Measurements from ENCODE around the gene OR7G2. TPM values are rescaled to one million over a fixed set of nuclear protein-coding genes. Genes with fewer than 3 reads are reported as not detected.
"Not testable (repeated sequence)": the region's sequence is repeated elsewhere in the genome, so short reads cannot be mapped to it uniquely, and the experiment has no call there.

Gene OR7G2
- total RNA-seq, 2 experiments from 2014 or later: not detected

DNA sequence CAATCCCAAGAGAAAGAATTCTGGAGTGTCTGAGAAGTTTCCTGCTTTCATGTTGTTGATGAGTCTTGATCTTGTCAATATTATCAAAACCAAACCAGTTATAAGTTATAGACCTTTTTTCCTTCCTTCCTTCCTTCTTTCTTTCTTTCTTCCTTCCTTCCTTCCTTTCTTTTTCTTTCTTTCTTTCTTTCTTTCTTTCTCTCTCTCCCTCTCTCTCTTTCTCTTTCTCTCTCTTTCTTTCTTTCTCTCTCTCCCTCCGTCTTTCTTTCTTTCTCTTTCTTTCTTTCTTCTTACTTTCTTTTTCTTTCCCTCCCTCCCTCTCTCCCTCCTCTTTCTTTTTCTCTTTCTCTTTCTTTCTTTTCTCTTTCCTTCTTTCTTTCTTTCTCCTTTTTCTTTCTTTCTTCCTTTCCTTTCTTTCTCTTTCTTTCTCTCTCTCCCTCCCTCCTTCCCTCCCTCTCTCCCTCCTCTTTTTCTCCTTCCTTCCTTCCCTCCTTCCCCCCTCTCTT lies 19.7 kb upstream of the OR7G2 start, which contains the start of gene OR7G3:
TSS of gene OR7G3 (minus strand) at position 51 of the 506 bp plus-strand sequence. CDS start at position 51, 0 bp downstream.
- H3K9me3 Mint-ChIP-seq: no peaks in the 10 kb centered on the region
- H3K27me3 Mint-ChIP-seq: peaks cover 8% of the 10 kb centered on the region
- ATAC-seq (ENCODE audit: low read depth) (no peak), DNase-seq (no peak)
- H3K4me1 Mint-ChIP-seq: peaks cover 11% of the 10 kb centered on the region
- H3K36me3 Mint-ChIP-seq: no peaks in the 10 kb centered on the region
- H3K4me3 Mint-ChIP-seq: no peak within 1 kb of the TSS
- H3K27ac Mint-ChIP-seq: no peak within 1 kb of the TSS
- POLR2A ChIA-PET: no interaction called here

- Mint-ChIP-seq H3K36me3 (no peaks in the 10 kb centered on the region), H3K4me1 (no peaks in the 10 kb centered on the region), H3K9me3 (no peaks in the 10 kb centered on the region), H3K27ac (no peak overlapping the region), H3K4me3 (no peak overlapping the region), H3K27me3 (peaks cover 8% of the 10 kb centered on the region)
- no peak for DNase-seq
- ATAC-seq (ENCODE audit: low read depth): no peak
- POLR2A ChIA-PET: no interaction called here
These were observed 9.3 kb upstream of the OR7G2 start for GRCh38 chr19:9116547-9116946.

DNA sequence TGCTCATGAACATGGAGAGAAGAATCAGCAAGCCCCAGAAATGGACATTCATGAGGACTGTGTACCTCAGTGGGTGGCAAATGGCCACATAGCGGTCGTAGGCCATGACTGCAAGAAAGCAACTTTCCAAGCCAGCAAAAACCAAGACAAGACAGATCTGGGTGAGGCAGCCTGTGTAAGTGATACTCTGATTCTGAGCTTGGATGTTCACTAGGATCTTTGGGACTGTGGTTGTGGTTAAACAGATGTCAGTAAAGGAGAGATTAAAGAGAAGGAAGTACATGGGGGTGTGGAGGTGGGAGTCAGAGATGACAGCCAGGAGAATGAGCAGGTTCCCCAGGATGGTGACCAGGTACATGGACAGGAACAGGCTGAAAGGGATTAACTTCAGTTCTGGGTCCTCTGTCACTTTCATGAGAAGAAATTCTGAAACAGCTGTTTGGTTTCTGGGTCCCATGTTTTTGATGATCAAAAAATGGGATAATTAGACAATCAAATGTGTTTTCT lies 8.1 kb upstream of the OR7G2 start, which contains the start of gene OR7G1:
TSS of gene OR7G1 (minus strand) at position 457 of the 507 bp plus-strand sequence. CDS start at position 457, 0 bp downstream.
- no peak within 1 kb of the TSS for H3K27ac Mint-ChIP-seq
- no peak for ATAC-seq (ENCODE audit: low read depth)
- no peak within 1 kb of the TSS for H3K4me3 Mint-ChIP-seq
- H3K9me3 Mint-ChIP-seq: no peaks in the 10 kb centered on the region
- H3K36me3 Mint-ChIP-seq: no peaks in the 10 kb centered on the region
- peaks cover 7% of the 10 kb centered on the region for H3K27me3 Mint-ChIP-seq
- H3K4me1 Mint-ChIP-seq: no peaks in the 10 kb centered on the region
- no peak for DNase-seq
- POLR2A ChIA-PET: no interaction called here

DNA sequence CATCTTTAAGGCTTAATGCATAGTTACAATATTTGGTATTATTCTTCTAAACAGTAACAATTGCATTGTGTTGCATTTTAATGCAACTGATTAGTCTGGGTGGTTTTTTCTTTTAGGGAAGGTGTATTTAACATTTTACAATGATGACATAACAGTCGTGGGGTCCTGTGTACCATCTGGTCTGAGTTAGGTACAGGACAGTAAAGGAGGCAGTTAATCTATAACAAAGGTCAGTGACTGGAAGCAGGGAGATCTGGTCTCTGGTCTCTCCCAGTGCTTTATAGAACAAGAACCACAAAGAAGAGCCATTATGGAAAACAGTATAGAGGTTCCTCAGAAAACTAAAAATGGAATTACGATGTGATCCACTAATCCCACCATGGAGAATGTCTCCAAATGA lies 2.7 kb upstream of the OR7G2 start:
- ATAC-seq (ENCODE audit: low read depth): no peak
- DNase-seq: no peak
- Mint-ChIP-seq H3K9me3 (no peaks in the 10 kb centered on the region), H3K4me3 (no peak overlapping the region), H3K4me1 (no peaks in the 10 kb centered on the region), H3K27ac (no peak overlapping the region), H3K27me3 (peaks cover 2% of the 10 kb centered on the region), H3K36me3 (no peaks in the 10 kb centered on the region)
- POLR2A ChIA-PET: no interaction called here

- H3K4me3 Mint-ChIP-seq: no peak within 1 kb of the TSS
- POLR2A ChIA-PET: interaction anchor here (0.5 kb wide), 1 partner anchor 717 kb away, joined by 3 read pairs; no protein-coding TSS in a partner anchor
- H3K27me3 Mint-ChIP-seq: peaks cover 6% of the 10 kb centered on the region
- no peaks in the 10 kb centered on the region for H3K4me1 Mint-ChIP-seq
- ATAC-seq (ENCODE audit: low read depth): no peak
- H3K27ac Mint-ChIP-seq: no peak within 1 kb of the TSS
- no peaks in the 10 kb centered on the region for H3K36me3 Mint-ChIP-seq
- H3K9me3 Mint-ChIP-seq: peaks cover 1% of the 10 kb centered on the region
- DNase-seq: no peak
These were observed 20.5 kb downstream of the OR7G2 start, which contains the start of gene OR1M1 for GRCh38 chr19:9086761-9087160. TSS of gene OR1M1 (plus strand) at chr19:9087061. CDS start at chr19:9093245, 6,184 bp downstream.

DNA sequence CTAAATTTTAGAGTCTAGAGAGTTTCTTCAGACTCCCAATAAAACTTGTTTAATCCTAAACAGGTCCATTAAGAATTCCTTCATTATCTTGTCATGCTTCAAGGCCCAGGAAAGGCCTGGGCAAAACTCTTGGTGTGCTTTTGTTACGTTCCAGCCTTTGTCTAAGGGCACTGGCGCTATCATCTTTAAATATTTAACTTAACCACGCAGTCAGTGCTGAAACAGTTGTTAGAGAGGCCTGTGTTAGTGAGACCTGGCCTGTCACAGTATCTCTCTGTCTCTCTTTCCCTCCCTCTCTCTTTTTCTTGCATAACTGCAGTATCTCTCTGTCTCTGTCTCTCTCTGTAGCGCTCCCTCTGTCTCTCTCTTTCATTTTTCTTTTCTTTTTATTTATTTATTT lies 28.6 kb downstream of the OR7G2 start:
- H3K4me3 Mint-ChIP-seq: no peak overlapping the region
- no peaks in the 10 kb centered on the region for H3K36me3 Mint-ChIP-seq
- ATAC-seq (ENCODE audit: low read depth) (no peak), DNase-seq (no peak)
- peaks cover 2% of the 10 kb centered on the region for H3K27me3 Mint-ChIP-seq
- POLR2A ChIA-PET: no interaction called here
- no peak overlapping the region for H3K27ac Mint-ChIP-seq
- peaks cover 3% of the 10 kb centered on the region for H3K4me1 Mint-ChIP-seq
- no peaks in the 10 kb centered on the region for H3K9me3 Mint-ChIP-seq

DNA sequence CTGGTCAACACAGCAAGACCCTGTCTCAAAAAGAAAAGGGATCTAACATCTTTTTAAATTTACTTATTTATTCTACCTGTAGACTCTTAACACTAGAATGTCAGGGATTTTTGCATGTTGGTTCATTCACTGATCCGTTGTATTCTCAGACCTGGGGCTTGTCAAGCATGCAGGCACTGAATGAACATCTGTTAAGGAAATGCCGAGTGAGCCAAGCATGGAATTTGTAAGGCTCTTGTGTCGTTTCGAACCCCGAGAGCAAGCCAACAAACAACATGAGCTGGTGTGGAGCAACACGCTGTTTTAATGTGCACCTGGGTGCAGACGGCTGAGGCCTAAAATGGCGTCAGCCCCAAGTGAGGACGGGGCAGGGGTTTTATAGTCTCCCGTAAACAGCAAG lies 30.4 kb downstream of the OR7G2 start:
- no peak overlapping the region for H3K27ac Mint-ChIP-seq
- peaks cover 2% of the 10 kb centered on the region for H3K27me3 Mint-ChIP-seq
- H3K36me3 Mint-ChIP-seq: no peaks in the 10 kb centered on the region
- peaks cover 3% of the 10 kb centered on the region for H3K4me1 Mint-ChIP-seq
- ATAC-seq (ENCODE audit: low read depth): no peak
- DNase-seq: no peak
- no peaks in the 10 kb centered on the region for H3K9me3 Mint-ChIP-seq
- POLR2A ChIA-PET: no interaction called here
- H3K4me3 Mint-ChIP-seq: no peak overlapping the region

GRCh38 chr19:9075064-9075949 lies 32.0 kb downstream of the OR7G2 start:
- DNase-seq: no peak
- H3K9me3 Mint-ChIP-seq: no peaks in the 10 kb centered on the region
- peaks cover 3% of the 10 kb centered on the region for H3K4me1 Mint-ChIP-seq
- H3K4me3 Mint-ChIP-seq: no peak overlapping the region
- no peaks in the 10 kb centered on the region for H3K27me3 Mint-ChIP-seq
- no peak for ATAC-seq (ENCODE audit: low read depth)
- H3K36me3 Mint-ChIP-seq: no peaks in the 10 kb centered on the region
- POLR2A ChIA-PET: no interaction called here
- no peak overlapping the region for H3K27ac Mint-ChIP-seq

DNA sequence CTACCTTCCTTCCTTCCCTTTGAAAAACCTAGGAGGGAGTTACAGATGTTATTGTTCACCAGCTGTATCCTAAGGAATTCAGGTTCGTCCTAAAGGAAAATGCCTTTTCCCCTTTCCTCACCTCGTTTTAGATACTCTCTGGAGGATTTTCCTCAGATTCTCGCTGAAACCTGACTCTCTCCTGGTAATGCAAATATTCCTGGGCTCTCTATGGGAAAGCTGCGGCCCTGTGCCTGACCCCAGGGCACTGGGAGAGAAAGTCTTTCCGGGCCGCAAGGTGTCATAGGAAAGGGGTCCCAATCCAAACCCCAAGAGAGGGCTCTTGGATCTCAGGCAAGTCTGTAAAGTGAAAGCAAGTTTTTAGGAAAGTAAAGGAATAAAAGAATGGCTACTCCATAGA lies 33.5 kb downstream of the OR7G2 start:
- no peak for ATAC-seq (ENCODE audit: low read depth)
- Mint-ChIP-seq H3K9me3 (no peaks in the 10 kb centered on the region), H3K4me1 (no peaks in the 10 kb centered on the region)

DNA sequence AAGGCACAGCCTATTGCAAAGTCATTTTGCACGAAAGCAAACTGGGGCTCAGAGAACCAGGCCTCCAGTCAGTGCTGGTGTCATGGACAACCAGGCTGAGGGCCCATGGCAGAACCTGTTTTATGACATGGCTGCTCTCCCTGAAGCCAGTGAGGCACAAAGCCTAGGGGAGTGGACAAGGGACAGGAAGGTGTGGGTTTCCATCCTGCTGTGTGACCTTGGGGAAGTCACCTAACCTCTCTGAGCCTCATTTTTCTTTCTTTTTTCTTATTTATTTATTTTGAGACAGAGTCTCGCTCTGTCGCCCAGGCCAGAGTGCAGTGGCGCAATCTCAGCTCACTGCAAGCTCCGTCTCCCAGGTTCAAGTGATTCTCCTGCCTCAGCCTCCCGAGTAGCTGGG lies 35.6 kb downstream of the OR7G2 start:
- not testable (repeated sequence) for ATAC-seq (ENCODE audit: low read depth)

More for the DNA sequence above, 33.5 kb downstream of the OR7G2 start:
- no peak overlapping the region for H3K27ac Mint-ChIP-seq
- H3K36me3 Mint-ChIP-seq: no peaks in the 10 kb centered on the region
- POLR2A ChIA-PET: no interaction called here
- no peak overlapping the region for H3K4me3 Mint-ChIP-seq
- DNase-seq: no peak
- H3K27me3 Mint-ChIP-seq: no peaks in the 10 kb centered on the region

DNA sequence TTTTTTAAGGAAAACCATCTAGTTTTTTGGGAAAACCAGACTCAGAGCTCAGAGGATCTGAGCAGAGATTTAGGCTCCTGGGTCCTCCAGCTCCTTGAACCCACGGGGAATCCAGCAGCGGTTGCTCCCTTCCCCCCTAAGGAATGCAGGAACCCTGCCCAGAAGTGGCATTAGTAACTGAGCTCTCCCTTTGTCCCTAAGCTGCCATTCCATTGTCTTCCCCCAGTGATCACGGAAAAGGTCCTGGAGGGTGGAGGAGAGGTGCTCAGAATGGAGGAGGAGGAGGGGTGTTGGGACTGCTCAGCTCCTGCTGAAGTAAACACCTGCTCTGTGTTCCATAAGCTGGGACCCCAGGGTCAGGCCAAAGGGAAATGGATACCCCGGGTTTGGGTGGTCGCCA lies 37.2 kb downstream of the OR7G2 start:
- Mint-ChIP-seq H3K27me3 (no peaks in the 10 kb centered on the region), H3K4me3 (no peak overlapping the region)

More for the DNA sequence above, 35.6 kb downstream of the OR7G2 start:
- H3K4me3 Mint-ChIP-seq, H3K9me3 Mint-ChIP-seq, H3K27ac Mint-ChIP-seq, H3K36me3 Mint-ChIP-seq, POLR2A ChIA-PET, H3K4me1 Mint-ChIP-seq, DNase-seq, H3K27me3 Mint-ChIP-seq: not testable (repeated sequence)

GRCh38 chr19:9065457-9066014 lies 41.7 kb downstream of the OR7G2 start:
- POLR2A ChIA-PET: no interaction called here
- ATAC-seq (ENCODE audit: low read depth) (no peak), DNase-seq (no peak)
- no peaks in the 10 kb centered on the region for H3K9me3 Mint-ChIP-seq
- no peaks in the 10 kb centered on the region for H3K4me1 Mint-ChIP-seq
- H3K27me3 Mint-ChIP-seq: no peaks in the 10 kb centered on the region
- no peak overlapping the region for H3K27ac Mint-ChIP-seq
- no peaks in the 10 kb centered on the region for H3K36me3 Mint-ChIP-seq
- no peak overlapping the region for H3K4me3 Mint-ChIP-seq

More for the DNA sequence above, 37.2 kb downstream of the OR7G2 start:
- no peaks in the 10 kb centered on the region for H3K36me3 Mint-ChIP-seq
- no peak for ATAC-seq (ENCODE audit: low read depth)
- no peaks in the 10 kb centered on the region for H3K9me3 Mint-ChIP-seq
- DNase-seq: no peak
- H3K27ac Mint-ChIP-seq: no peak overlapping the region
- POLR2A ChIA-PET: no interaction called here
- H3K4me1 Mint-ChIP-seq: no peaks in the 10 kb centered on the region

DNA sequence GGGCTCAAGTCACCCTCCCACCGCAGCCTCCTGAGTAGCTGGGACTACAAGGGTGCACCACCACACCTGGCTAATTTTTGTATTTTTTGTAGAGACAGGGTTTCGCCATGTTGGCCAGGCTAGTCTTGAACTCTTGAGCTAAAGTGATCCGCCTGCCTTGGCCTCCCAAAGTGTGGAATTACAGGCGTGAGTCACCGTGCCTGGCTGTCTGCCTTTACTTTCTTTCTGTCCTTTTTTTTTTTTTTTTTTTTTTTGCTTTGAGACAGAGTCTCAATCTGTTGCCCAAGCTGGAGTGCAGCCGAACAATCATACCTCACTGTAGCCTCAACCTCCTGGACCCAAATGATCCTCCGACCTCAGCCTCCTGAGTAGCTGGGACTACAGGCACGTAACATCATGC lies 45.4 kb downstream of the OR7G2 start:
- H3K4me3 Mint-ChIP-seq: no peak overlapping the region
- peaks cover 4% of the 10 kb centered on the region for H3K4me1 Mint-ChIP-seq
- no peaks in the 10 kb centered on the region for H3K36me3 Mint-ChIP-seq
- H3K9me3 Mint-ChIP-seq: no peaks in the 10 kb centered on the region
- no peak for DNase-seq
- ATAC-seq (ENCODE audit: low read depth): no peak
- H3K27me3 Mint-ChIP-seq: no peaks in the 10 kb centered on the region
- POLR2A ChIA-PET: no interaction called here
- no peak overlapping the region for H3K27ac Mint-ChIP-seq
